GM12875 (cell line): ENCODE results near the gene GADD45G.

Source experiments
- H3K4me3 ChIP-seq: one replicate; pipeline ENCODE4 v1.5.1; 2011; ENCODE audit warnings: low read depth, low read length, control low read depth
- TF ChIP-seq, protein P1 (sequence below): IDR thresholded peaks from 2 replicates; pipeline ENCODE4 v1.5.1; 2011; ENCODE audit warnings: low read depth, mild to moderate bottlenecking, control low read depth, inconsistent platforms, low read length, moderate library complexity, borderline replicate concordance; ENCODE audit not compliant: insufficient read depth

GADD45G gene

DNA sequence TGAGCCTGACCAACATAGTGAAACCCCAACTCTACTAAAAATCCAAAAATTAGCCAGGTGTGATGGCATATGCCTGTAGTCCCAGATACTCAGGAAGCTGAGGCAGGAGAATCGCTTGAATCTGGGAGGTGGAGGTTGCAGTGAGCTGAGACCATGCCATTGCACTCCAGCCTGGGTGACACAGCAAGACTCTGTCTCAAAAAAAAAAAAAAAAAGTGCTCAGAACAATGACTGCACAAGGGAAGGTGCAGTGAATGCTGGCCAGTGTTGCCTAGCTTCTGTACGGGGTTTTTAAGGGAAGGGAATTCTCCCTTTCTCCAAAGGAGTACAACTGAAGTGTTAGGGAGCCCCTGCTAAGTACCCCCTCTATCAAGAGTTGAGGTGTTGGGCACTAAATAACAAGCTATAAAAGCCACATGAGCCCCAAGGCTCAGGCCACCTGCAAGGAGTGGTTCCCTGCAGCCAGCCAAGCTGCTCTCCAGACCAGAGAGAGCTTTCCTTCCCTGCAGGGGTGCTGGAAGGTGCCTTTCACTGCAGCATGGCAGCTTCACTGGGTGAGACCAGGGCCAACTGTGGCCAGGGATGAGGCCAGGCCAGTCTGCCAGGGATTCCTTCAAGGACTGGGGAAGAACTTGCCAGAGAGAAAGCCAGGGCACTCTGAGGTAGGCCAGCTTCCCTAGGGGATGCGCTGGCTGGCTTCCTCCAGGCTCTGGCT, 14.8 kb downstream of the GADD45G start:
- H3K4me3 ChIP-seq: no peak overlapping the region
- TF ChIP-seq, protein P1, sequence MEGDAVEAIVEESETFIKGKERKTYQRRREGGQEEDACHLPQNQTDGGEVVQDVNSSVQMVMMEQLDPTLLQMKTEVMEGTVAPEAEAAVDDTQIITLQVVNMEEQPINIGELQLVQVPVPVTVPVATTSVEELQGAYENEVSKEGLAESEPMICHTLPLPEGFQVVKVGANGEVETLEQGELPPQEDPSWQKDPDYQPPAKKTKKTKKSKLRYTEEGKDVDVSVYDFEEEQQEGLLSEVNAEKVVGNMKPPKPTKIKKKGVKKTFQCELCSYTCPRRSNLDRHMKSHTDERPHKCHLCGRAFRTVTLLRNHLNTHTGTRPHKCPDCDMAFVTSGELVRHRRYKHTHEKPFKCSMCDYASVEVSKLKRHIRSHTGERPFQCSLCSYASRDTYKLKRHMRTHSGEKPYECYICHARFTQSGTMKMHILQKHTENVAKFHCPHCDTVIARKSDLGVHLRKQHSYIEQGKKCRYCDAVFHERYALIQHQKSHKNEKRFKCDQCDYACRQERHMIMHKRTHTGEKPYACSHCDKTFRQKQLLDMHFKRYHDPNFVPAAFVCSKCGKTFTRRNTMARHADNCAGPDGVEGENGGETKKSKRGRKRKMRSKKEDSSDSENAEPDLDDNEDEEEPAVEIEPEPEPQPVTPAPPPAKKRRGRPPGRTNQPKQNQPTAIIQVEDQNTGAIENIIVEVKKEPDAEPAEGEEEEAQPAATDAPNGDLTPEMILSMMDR: no peak

DNA sequence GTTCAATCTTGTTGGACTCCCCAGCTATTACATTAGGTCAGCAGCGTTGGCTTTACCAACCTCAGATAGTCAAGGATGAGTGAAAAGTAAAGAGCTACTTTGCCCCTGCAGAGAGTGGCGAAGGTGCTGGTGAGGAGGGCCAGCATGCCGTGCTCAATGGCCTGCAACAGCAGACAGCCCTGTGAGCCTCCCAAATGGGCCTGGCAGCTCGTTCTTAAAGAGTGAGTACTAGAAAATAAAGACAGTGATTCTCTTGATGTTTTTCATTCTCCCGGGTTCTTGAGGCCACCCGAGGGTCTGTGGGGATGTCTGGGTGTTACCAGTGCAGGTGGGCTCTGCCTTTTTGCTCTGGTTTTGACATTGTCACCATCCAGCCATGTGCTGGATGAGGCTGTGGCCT, 16.2 kb downstream of the GADD45G start:
- TF ChIP-seq, protein P1: no peak
- H3K4me3 ChIP-seq: no peak overlapping the region

GRCh38 chr9:89621676-89622075, 16.9 kb downstream of the GADD45G start:
- H3K4me3 ChIP-seq: no peak overlapping the region
- TF ChIP-seq, protein P1: no peak

GRCh38 chr9:89622933-89623861, 18.4 kb downstream of the GADD45G start:
- H3K4me3 ChIP-seq: no peak overlapping the region
- TF ChIP-seq, protein P1: no peak

GRCh38 chr9:89623925-89624420, 19.2 kb downstream of the GADD45G start:
- TF ChIP-seq, protein P1: no peak

GRCh38 chr9:89625721-89626687, 21.2 kb downstream of the GADD45G start:
- H3K4me3 ChIP-seq: no peak overlapping the region
- TF ChIP-seq, protein P1: no peak

More at GRCh38 chr9:89623925-89624420, 19.2 kb downstream of the GADD45G start:
- H3K4me3 ChIP-seq: no peak overlapping the region
